OCI-LY1 (cell line): Measurements from ENCODE around the gene DNHD1.

Experiments used
- CTCF ChIP-seq: fragments of 200-600 bp; sonication (generic), shearing (Covaris generic); IDR thresholded peaks from 2 replicates; pipeline ENCODE4 v1.5.1; 2017; ENCODE audit warnings: mild to moderate bottlenecking, antibody characterized with exemption, low read length, moderate library complexity, mixed read lengths
- EZH2 ChIP-seq: fragments of 200-600 bp; sonication (generic), shearing (Covaris generic); IDR thresholded peaks from 2 replicates; pipeline ENCODE4 v1.8.0; 2017; ENCODE audit warnings: borderline replicate concordance, mixed run types, mild to moderate bottlenecking, antibody characterized with exemption, low read length, moderate library complexity, mixed read lengths

GRCh38 chr11:6620636-6621035 lies 123.6 kb downstream of the DNHD1 start:
- no peak for TF ChIP-seq CTCF
- TF ChIP-seq EZH2, result no peak
